ENCODE data around the gene DKC1.

The DKC1 gene

DNA sequence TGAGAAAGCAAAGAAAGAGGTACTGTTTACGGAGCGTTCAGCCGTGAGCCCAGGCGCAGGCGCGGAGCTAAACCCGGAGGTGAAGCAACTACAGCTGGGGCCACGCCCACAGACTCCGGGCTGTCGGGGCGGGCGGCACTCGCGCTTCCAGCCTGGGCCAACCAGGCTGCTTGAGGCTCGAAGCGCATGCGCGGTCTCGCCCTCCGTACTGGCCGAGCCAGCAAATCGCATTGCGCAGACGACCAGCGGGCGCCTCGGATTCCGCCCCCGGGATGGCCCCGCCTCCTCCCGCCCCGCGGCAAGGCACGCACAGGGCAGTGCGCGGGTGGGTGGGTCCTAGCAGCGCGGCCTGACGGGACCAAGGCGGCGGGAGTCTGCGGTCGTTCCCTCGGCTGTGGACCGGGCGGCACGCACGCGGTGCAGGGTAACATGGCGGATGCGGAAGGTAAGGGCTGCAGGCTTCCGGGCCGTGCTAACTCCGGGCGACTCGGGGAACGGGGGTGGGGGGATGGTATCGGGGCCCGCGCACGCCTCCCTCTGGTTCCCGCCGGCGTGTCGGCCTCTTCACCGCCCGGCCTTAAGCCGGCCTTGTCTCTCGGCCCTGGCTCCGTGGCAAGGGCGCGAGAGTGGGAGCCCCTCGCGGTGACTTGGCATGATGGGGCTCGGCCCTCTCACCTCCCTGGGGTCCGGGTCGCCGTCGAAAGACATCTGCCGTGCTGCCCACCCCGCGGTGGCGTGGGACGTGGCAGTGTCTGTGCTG, at the start of gene DKC1:
DKC1 (plus strand) TSS at position 328 of the 760 bp plus-strand sequence; CDS start at position 430, 102 bp downstream.
- DNase-seq: peak; percentile 84

GRCh38 chrX:154714925-154715324, 47.7 kb upstream of the DKC1 start:
- peak; percentile 24 for DNase-seq

DNA sequence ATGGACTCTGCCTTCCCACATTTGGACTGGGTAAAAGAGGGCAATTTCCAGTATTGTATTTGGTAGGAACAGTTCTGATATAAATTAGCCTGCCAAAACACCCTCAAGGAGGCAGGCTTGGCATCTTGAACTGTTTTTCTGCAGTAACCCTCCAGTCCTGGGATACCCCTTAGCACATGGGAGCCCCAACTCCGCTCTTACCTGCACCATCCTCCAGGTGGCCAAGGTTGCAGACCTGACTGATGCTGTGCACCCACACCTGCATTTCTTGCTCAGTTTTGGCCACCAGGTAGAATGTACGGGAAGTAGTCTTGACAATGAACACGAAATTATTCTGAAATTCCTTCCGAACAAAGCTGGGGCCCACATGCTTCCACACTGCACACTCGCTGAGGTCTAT, 46.8 kb upstream of the DKC1 start:
- DNase-seq: no peak

DNA sequence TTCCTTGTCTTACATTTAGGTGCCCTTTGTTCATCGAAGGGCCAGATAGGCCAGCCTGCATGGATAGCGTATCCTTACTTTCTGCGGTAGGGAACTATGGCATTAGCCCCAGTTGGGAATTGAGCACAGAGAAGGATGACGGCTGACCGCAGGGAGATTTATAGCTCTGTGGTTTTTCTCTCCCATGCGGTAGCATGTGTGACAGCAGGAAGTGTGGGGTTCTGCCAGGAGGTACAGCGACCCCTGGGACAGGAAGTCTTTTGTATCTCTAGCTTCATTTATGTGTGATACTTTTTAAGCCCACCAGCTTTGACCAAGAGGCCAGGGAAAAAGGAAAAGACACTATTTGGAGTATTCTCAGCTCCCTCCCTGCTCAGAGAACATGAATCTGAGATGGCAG, 44.8 kb upstream of the DKC1 start:
- DNase-seq: peak; percentile 27

DNA sequence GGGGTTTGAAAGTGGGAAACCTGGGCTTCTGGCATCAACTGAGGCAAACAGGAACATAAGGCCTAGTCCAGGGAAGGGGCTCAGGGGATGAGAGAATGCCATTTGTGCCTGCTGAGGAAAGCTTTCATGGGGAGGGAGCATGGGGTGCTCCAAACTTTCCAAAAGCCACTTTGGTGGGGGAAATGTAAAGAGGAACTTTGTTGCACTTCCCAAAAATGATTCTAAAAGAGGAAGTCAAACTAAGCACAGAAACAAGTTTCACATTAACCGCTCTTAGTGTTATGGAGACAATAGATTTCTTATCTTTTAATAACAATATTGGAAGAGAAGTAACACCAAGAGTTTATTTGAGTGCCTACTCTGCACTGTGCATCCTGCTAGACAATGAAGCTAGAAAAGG, 44.0 kb upstream of the DKC1 start:
- DNase-seq: no peak

DNA sequence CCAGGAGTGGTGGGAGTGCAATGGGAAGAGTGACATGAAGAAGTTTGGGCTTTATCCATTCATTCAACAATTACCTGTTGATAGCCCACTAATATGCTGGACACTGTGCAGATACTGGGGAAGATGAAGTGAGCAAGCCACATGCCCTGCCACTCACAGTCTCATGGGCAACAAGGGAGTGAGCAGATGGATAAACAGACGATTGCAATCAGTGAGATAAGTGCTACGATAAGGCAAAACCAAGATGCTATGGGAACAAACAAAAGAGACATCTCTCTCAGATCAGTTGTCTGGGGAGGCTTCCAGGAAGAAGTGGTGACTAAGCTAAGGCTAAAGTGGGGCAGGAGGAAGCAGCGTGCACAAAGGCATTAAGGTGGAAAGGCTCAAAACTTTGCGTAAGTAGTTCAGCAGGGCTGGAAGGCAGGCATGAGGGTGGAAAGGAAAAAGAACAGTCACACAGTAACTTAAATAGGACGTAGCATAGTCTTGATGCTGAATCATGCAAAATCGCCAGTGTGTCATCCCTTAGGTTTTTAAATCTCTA, 43.5 kb upstream of the DKC1 start:
- no peak for DNase-seq

DNA sequence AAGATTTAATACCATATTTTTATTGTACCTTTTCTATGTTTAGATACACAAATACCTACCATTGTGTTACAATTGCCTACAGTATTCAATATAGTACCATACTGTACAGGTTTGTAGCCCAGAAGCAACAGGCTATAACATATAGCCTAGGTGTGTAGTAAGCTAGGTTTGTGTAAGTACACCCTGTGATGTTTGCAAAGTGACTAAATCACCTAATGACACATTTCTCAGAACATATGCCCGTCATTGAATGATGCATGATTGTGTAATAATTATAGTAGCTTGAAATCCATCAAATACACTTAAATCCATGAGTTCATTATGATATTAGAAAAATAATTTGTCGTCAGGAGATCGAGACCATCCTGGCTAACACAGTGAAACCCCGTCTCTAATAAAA, 42.6 kb upstream of the DKC1 start:
- DNase-seq: no peak

GRCh38 chrX:154721155-154721554, 41.5 kb upstream of the DKC1 start:
- no peak for DNase-seq

GRCh38 chrX:154724993-154725756, 37.5 kb upstream of the DKC1 start:
- DNase-seq: no peak

DNA sequence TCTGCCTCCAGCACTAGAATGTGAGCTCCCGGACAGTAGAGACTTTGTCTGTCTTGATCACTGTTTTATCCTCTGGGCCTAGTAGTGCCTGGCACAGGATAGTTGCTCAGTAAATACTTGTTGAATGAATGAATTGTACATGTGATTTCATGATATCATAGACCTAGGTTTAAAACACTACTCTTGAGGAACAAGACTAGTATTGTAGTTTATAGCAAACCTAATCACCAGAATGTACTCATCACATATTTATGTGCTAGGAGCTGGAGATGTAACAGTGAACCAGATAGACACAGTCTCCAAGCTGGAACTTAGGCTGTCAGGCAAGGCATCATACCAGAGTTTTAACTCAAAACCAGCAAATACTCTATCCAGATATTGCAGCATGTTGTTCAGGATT, 35.2 kb upstream of the DKC1 start:
- no peak for DNase-seq

DNA sequence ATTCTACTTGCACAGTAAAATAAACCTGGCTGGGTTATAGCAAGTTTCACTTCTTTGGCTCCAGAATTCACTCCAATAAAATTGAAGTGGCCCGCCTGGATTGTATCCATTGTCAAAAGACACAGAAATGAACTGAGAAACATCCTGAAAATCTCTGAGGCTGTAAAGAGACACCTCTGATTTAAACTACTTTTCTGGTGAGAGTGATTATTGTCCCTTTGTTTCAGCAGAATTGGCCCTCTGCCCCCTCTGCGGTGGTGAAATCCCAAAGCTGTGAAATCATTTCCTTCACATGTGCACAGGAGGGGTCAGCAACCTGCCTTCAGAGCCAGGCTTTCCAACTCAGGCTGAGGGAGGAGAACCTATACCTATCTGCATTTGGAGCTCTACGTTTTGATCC, 34.8 kb upstream of the DKC1 start:
- DNase-seq: no peak

DNA sequence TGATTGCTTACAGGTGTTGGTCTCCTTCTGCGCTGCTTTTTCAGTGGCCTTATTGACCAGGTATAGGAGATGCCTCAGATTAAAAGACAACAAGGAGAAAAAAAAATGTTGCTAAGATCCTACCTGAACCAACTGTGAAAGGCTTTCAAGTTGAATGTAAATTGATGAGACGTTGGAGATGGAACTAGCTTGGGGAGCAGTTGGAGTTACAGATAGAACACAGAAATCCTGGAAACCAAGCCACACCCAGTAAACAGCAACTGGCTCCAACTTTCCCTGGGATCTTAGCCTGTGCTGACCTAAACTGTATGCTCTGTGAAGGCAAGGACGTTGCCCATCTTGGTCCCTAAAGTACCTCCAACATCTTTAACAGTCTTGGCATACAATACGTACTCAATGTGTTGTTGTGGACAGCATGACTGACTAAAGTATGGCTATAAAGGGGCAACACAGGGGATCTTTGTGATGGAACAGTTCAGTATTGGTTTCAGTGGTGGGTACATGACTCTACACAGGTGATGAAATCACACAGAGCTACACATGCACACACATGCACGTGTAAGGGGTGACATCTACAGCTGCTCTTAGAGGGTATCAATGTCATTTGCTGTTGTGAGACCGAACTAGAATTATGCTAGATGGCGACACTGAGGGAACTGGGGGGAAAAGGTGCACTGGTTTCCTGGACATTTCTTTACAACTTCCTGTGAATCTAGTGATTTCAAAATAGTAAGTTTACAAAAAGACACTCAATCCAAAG, 34.1 kb upstream of the DKC1 start:
- DNase-seq: no peak

DNA sequence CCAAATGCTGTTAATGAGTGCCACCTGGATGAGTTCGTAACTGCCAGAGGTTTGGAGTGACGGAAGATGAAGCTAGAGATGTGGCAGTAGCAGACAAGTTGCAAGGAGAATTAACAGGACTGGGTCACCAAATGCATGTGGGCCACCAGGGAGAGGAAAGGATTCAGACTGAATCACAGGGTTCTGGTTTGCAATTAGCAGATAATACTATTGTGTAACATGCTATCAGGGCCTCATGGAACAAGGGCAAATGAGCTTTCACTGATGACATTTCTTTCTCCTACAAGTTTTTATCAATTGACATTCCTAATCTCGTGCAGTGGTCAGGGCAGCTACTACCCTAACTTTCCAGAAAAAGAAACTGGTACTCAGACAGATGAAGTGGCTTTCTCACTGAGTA, 33.2 kb upstream of the DKC1 start:
- no peak for DNase-seq

DNA sequence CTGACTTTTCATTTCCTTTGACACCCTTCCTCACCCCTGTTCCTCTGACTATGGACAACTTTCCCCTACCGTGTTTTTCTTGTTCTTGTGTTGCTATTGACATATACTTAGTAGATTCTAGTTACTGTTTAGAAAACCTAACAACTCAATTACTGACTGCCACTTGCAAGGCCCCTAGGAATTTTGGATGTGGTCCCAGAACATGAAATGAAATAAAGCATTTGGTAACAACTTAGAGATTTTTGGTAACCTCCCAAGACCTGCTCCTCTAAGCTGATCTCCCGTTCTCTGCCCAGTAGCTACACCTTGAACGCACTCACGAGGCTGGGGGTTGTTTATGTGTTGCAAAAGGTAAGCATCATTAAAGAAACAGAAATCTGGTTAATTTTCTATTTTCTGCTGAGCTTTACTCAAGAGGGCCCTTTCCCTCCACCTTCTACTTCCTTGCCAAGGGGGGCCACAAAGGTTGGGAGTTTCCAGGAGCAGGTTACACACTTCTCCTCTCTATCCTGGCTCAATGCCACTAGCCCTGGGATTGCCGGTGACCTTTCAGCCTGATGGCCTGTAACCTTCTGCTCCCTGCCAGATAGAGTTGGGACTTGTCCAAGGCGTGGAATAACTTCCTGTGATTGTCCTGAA, 32.3 kb upstream of the DKC1 start:
- no peak for DNase-seq

DNA sequence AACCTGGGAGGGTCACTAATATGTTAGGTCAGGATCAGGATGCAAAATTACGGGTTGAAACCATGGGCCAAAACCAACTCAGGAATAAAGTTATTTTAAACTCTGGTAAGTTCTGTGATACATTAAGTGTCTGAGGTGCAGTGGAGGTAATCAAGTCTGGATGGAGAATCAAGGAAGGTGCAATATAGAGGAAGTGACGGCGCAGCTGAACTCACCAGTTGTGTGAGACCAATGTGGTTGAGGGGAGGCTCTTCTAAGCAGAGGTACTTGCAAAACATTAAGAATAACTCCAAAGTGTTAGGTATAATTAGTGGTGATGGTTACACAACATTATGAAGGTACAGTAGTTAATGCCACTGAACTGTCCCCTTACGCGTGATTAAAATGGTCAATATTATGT, 31.5 kb upstream of the DKC1 start:
- no peak for DNase-seq

GRCh38 chrX:154731881-154732280, 30.8 kb upstream of the DKC1 start:
- DNase-seq: no peak

DNA sequence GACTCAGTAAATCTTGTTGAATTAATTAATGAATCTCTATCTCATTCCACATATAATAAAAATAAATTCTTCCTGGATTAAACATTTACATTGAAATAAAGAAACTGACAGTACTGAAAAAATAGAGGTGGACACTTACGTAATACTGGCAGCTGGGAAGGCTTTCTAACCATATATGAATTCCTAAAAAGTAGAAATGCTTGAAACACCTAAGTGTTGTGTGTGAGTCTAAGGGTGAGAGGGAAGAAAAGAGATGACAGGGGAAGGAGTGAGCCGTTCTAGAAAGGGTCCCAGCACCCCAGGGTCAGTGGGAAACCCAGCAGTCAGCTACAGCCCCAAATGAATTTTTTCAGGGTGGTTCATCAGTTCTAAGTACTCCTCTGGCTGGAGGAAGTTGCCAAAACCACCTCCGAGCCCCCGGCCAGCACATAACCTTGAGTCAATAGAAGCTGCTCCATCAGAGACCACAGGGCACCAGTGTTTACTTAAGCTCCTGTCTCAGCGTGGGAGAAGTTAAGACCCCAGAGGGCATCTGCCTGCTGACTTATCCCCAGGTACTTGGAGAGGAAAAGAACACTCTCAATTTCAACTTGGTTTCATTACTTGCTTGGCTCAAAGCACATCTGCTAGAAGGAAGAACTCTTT, 30.1 kb upstream of the DKC1 start:
- peak; percentile 30 for DNase-seq

GRCh38 chrX:154733066-154733425, 29.6 kb upstream of the DKC1 start:
- DNase-seq: no peak

GRCh38 chrX:154734061-154734781, 28.4 kb upstream of the DKC1 start:
- peak; percentile 50 for DNase-seq

DNA sequence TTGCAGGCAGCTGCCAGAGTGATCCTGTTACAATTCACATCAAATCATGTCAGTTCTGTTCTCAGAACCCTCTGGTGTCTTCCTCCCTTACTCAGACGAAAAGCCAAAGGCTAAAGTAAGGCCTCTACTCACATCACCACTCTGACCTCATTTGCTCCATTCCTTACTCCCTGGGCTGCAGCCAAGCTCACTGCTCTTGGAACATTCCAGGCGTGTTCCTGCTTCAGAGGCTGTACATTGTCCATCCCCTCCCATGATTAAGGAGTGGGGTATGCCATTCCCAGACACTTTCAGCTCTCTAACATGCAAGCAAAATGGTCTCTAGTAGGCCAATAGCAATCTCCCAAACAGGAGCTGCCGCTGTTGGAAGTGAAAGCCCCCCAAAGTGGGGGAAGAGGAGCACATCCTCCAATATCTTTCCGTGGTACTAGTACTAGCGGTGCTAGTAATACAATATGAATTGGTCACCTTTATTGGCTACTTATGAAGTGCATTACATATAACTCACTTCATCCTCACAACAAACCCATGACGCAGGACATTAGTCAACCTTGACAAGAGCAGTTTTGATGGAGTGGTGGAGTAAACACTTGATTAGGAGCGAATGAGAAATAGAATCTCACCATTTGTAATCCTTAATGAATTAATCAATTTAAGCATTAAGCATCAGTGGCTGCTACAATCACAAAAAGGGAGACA, 26.8 kb upstream of the DKC1 start:
- no peak for DNase-seq

DNA sequence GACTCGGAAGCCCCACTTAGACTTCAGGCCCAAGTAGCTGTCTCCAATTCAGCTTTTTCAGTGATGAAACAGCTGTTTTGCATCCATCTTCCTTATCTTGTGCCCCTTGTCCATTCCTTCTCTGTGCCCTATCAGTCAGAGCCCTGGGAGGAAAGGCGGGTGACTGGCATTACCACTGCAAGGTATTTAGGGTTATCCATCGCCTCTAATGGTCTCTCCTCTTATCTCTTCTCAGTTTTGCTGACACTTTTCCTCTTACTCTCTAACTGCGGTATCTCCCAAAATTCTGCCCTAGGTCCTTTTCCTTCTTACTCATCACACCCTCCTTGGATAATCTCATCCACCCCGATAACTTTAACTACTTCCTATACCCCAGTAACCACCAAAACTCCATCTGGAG, 25.5 kb upstream of the DKC1 start:
- DNase-seq: no peak
